ENCODE data around the gene TMEM79.

TMEM79 gene

GRCh38 chr1:156263288-156263655, 20.9 kb upstream of the TMEM79 start:
- no peak for DNase-seq

DNA sequence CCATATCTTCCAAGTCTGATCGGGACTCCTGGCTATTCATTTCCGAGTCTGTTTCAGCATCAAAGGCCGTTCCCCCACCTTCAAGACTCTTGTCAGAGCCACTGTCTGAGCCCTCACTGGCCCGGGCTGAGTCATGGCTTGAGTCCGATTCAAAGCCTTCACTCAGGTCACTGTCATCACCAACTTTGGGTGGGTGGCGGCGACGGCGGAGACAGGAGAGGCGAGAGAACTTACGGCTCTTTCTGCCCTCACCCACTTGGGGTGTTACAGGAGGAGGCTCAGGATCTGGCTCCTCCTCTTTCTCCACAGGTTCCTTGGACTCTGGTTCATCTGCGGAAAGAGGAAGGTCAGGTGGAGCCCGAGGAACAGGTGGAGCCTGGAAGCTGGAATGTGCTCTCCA, 18.1 kb upstream of the TMEM79 start:
- DNase-seq = no peak

- DNase-seq = no peak
These were observed 15.8 kb upstream of the TMEM79 start for GRCh38 chr1:156268336-156268735.

DNA sequence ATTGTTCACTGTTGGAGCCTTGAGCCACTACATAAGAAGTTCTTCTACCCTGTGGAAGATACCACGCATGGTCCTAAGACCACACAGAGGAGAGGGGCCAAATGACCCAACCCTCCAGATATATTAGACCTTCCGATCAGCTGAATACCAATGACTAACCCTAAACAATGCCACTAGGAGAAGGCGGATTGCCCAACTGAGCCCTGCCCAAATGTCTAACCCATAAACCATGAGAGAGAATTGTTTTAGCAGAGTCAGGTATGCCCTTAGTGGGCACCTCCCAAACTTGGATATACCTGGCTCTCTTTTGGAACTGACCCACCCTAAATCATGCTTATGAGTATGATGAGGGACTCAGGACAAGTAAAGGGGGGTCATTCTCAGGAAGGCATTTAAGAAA, 13.8 kb upstream of the TMEM79 start:
- DNase-seq = no peak

DNA sequence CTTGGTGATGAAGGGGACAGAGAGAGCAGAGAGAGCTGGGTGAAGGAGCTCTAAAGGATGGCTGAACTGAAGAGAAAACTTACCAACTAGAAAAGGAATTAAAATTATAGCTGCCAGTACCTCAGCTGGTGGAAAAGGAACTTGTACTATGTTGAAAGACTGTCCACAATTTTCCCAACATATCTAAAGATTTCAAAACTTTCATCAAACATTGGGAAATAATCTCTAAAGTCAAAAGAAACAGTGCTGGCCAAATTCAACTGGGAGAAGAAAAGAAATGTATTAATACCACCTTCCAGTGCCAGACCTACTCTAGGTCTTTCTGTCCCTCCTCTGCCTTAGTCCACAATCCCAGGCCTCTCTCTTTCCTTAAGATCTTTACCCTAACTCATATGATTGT, 7.6 kb upstream of the TMEM79 start:
- no peak for DNase-seq

- DNase-seq = no peak
These were observed 7.2 kb upstream of the TMEM79 start for GRCh38 chr1:156276966-156277381.

GRCh38 chr1:156279837-156280236, 4.3 kb upstream of the TMEM79 start:
- DNase-seq = no peak

DNA sequence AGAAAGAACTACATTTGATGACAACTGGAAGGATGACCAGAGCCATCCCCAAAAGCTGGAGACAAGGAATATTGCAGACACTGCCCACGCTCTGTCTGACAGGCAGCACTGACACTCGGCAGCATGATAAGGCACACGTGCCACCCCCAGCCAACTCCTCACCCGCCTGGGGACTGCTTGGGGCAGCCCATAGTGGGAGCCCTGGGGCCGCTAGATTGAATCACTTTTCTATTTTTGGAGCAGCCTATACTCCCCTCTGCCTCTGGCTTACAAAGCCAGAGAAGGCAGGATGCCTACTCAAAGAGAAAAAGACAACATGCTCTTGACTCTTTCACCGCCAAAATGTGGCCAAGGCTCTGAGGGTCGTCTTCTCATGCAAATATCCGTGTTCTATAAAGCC, 2.8 kb upstream of the TMEM79 start:
- DNase-seq = no peak

DNA sequence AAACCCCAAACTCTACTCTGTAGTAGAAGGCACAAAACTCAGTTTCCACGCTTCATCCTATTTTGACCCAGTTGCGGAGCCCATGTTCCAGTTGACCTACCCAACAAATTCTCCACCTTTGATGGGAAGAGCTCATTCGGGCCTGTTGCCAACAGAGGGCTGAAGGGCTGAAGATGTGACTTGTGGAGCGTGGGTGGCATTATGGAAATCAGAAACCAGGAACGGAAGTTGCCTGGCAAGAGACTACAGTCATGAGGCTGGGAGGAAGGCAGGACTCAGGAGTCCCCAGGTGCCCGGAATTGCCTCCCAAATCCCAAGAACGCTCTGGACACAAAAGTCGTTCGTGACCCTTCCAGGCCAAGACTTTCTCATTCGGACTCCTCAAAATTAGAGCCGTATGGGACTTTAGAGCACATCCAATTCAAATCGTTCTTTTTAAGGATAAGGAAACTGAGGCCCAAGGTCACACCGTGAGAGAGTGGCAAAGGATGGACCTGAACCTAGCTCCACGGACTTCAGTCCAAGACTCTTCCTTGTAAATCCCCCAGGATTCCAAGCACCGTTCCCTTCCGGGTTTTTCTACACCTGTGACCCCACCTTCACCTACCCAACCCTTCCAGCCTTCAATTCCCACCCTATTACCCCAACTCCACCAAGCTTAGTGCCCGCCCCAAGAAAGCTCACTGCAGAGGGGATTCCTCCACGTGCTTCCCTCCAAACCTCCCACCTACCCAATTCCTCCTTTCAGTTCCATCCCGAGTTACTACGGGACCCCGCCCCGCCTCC, 2.2 kb upstream of the TMEM79 start:
- no peak for DNase-seq

- peak; percentile 81 to 92 (median 88) for DNase-seq
These were observed 1.5 kb upstream of the TMEM79 start, which contains the start of gene SMG5 for GRCh38 chr1:156282479-156283222. Gene SMG5, minus strand, starts transcription at chr1:156282825. Its CDS starts 145 bp downstream, at chr1:156282680.

- no peak for DNase-seq
These were observed 604 bp upstream of the TMEM79 start for GRCh38 chr1:156283521-156283920.

DNA sequence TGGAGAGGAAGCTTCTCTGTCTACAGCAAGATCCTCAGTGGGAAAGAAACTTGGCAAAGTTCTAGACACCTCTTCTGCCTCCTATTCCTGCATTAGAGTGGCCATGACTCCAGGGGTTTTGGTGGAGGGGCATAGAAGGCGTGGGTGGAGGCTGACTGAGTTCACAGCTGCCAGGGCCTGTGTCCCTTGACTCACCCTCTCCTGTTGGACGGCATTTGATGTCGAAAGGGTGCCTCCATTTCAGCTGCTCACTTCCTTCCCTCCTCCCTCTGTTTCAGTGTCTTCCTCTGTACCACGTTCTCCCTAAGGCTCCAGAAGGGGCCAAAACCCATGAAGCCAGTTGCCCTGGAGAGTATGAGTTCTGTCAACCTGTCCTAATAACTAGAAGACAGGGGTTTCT, 632 bp downstream of the TMEM79 start:
- no peak for DNase-seq

DNA sequence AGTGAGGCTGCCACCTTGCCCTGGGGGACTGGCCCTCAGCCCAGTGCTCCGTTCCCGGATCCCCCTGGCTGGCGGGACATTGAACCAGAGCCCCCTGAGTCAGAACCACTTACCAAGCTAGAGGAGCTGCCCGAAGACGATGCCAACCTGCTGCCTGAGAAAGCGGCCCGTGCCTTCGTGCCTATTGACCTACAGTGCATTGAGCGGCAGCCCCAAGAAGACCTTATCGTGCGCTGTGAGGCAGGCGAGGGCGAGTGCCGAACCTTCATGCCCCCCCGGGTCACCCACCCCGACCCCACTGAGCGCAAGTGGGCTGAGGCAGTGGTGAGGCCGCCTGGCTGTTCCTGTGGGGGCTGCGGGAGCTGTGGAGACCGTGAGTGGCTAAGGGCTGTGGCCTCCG, 1.3 kb downstream of the TMEM79 start:
- DNase-seq = no peak

- no peak for DNase-seq
These were observed 1.9 kb downstream of the TMEM79 start for GRCh38 chr1:156286061-156286460.

DNA sequence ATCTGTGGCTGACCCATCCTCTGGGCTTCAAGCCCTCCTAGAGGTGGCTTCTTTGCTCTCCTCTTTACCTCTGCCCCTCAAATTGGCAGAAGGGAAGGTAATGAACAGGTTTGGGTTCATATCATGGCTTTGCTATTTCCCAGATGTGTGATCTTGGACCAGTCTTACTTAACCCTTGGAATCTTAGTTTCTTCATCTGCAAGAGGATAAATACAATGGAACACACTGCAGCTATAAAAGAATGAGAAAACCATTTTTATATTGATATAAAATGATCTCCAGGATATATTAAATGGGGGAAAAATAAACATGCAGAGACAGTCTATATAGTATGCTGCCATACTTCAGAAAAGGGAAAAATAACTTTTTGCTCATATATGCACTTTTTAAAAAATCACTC, 5.7 kb downstream of the TMEM79 start:
- DNase-seq = no peak

- DNase-seq = no peak
These were observed 7.3 kb downstream of the TMEM79 start for GRCh38 chr1:156291226-156292061.

- no peak for DNase-seq
These were observed 8.9 kb downstream of the TMEM79 start for GRCh38 chr1:156293098-156293434.

- no peak for DNase-seq
These were observed 9.8 kb downstream of the TMEM79 start for GRCh38 chr1:156293895-156294294.

- DNase-seq = peak in 2 of 4 experiments; percentile 15 to 29
These were observed 11.3 kb downstream of the TMEM79 start, which contains the start of gene GLMP for GRCh38 chr1:156295391-156295947. Gene GLMP, minus strand, starts transcription at chr1:156295679. Its CDS starts 34 bp downstream, at chr1:156295645.

DNA sequence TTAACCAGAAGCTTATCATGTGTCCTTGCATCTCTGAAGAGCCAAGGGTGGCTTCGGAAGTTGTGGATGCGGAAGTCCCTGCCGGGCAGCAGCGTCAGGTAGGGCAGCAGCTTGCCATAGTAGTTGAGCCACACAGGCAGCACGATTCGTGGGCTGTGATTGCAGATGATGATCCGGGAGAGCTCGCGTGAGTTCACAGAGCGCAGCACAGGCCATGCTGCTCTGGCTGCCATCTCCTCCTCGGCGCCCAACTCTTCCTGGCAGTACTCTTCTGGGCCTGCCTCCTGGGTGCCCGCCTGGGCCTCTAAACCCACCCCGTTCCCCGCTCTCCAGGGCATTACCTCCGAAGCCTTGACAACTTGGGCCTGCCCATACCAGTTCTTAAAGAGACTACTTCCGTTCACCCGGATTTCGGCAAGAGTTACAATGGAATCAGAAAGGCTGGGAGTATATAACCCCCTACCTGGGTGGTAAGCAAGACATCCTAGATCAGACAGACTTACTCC, 14.8 kb downstream of the TMEM79 start, which contains the start of gene VHLL:
Gene VHLL (minus strand): TSS at position 456 of the 506 bp plus-strand sequence. CDS start 118 bp downstream, at position 338.
- DNase-seq = no peak

- no peak for DNase-seq
These were observed 19.1 kb downstream of the TMEM79 start for GRCh38 chr1:156303241-156303640.

- no peak for DNase-seq
These were observed 21.1 kb downstream of the TMEM79 start for GRCh38 chr1:156305215-156305614.

- DNase-seq = no peak
These were observed 24.0 kb downstream of the TMEM79 start for GRCh38 chr1:156308078-156308477.

Measured in activated CD4-positive, CD25-positive, alpha-beta regulatory T cell (primary cell).